K562 (cell line): ENCODE data around the gene FAM174C. TPM values are rescaled to one million over a fixed set of nuclear protein-coding genes. Genes with fewer than 3 reads are reported as not detected.

ENCODE experiments used
- ATAC-seq: fragments of 200-7000 bp; cut with Tn5 transposase; 3 replicates; pipeline ENCODE4 v1.9.1; 2020; ENCODE audit warnings: moderate library complexity
- BruUV-seq: library from RNA; stranded (reverse); fragments of 400-500 nt; replicated peaks from 2 replicates; lab custom pipeline; 2021; lab: Mats Ljungman, UMichigan
- CTCF ChIA-PET: fragments of 300-600 bp; formaldehyde crosslinking; extraction: SDS; loops from one replicate; lab custom pipeline; 2021; ENCODE audit warnings: low intra/inter-chr PET ratio; lab: Yijun Ruan, JAX
- POLR2A ChIA-PET: fragments of 300-600, 350-650 bp; sonication (Branson Sonifier 250); formaldehyde crosslinking; extraction: SDS; loops from one replicate; lab custom pipeline; 2021; ENCODE audit warnings: antibody characterized with exemption, inconsistent platforms; lab: Yijun Ruan, JAX
- DNase-seq, 4 experiments: peaks; one replicate each; pipeline versions ENCODE4 v3.0.0 to v3.0.0-alpha.2; 2011 to 2018; ENCODE audit warnings: low spot score in 3 of 4, mixed read lengths in 3 of 4; ENCODE audit errors: extremely low read depth in 1 of 4
- FAIRE-seq: peaks from 2 replicates; lab custom pipeline; 2011; peaks lifted over from hg19 to GRCh38; lab: Jason Lieb, UNC
- H2AFZ ChIP-seq: 2 replicates; pipeline ENCODE4 v1.6.0; 2011; ENCODE audit warnings: low read depth, low read length, control low read depth, inconsistent platforms
- H3K27ac ChIP-seq: fragments of 200-600 bp; 3 replicates; pipeline ENCODE4 v1.8.0; 2011; ENCODE audit warnings: low read depth, mild to moderate bottlenecking, control low read depth, inconsistent platforms, low read length, moderate library complexity, mixed read lengths; ENCODE audit errors: extremely low read depth
- H3K27me3 ChIP-seq, 2 experiments: fragments of 300-600 bp in 1 of 2; 2 replicates in 1 of 2; 3 replicates in 1 of 2; pipeline versions ENCODE4 v1.6.0 to v1.8.0; 2011; ENCODE audit warnings: inconsistent platforms in 2 of 2, low read length in 2 of 2, mild to moderate bottlenecking in 1 of 2, mixed read lengths in 1 of 2, moderate library complexity in 1 of 2; ENCODE audit not compliant: control insufficient read depth in 2 of 2, insufficient read depth in 2 of 2
- H3K36me3 ChIP-seq: fragments of 300-600 bp; 3 replicates; pipeline ENCODE4 v1.8.0; 2011; ENCODE audit warnings: mild to moderate bottlenecking, low read length, inconsistent platforms; ENCODE audit not compliant: control insufficient read depth, insufficient read depth
- H3K4me1 ChIP-seq, 2 experiments: fragments of 200-600 bp in 1 of 2; replicated peaks in 1 of 2; 2 replicates in 1 of 2; 3 replicates in 1 of 2; pipeline versions ENCODE4 v1.5.1 to v1.8.0; 2011; ENCODE audit warnings: inconsistent platforms in 2 of 2, low read length in 2 of 2, mild to moderate bottlenecking in 1 of 2, mixed read lengths in 1 of 2, moderate library complexity in 1 of 2; ENCODE audit not compliant: control insufficient read depth in 2 of 2, insufficient read depth in 2 of 2
- H3K4me2 ChIP-seq: 2 replicates; pipeline ENCODE4 v1.6.1; 2011; ENCODE audit warnings: low read length, control low read depth, inconsistent platforms, mixed read lengths; ENCODE audit not compliant: insufficient read depth
- H3K4me3 ChIP-seq: fragments of 200-600 bp; sonication (generic), shearing (Covaris generic); 2 replicates; pipeline ENCODE4 v1.5.1; 2016; ENCODE audit warnings: control low read depth, inconsistent platforms
- H3K79me2 ChIP-seq: fragments of 200-600 bp; 3 replicates; pipeline ENCODE4 v1.8.0; 2011; ENCODE audit warnings: low read length, inconsistent platforms; ENCODE audit not compliant: control insufficient read depth, insufficient read depth
- H3K9ac ChIP-seq, 2 experiments: 2 replicates each; pipeline versions ENCODE4 v1.6.0 to v1.6.1; 2011; ENCODE audit warnings: low read depth in 2 of 2, low read length in 2 of 2, control low read depth in 1 of 2, inconsistent platforms in 1 of 2, mild to moderate bottlenecking in 1 of 2, mixed read lengths in 1 of 2; ENCODE audit not compliant: insufficient read depth in 1 of 2
- H3K9me1 ChIP-seq: one replicate; pipeline ENCODE4 v1.6.0; 2011; ENCODE audit warnings: inconsistent platforms, mild to moderate bottlenecking, low read length, moderate library complexity; ENCODE audit not compliant: control insufficient read depth, insufficient read depth
- H3K9me3 ChIP-seq: replicated peaks from 2 replicates; pipeline ENCODE4 v1.5.1; 2011; ENCODE audit warnings: low read depth, low read length, inconsistent platforms; ENCODE audit not compliant: control insufficient read depth, insufficient read depth
- H4K20me1 ChIP-seq: replicated peaks from 2 replicates; pipeline ENCODE4 v1.6.1; 2011; ENCODE audit warnings: low read length, inconsistent platforms, mixed read lengths; ENCODE audit not compliant: control insufficient read depth, insufficient read depth
- BRD9 ChIP-seq: fragments of 450-650 bp; IDR thresholded peaks from 2 replicates; pipeline ENCODE4 v1.6.1; 2018; ENCODE audit warnings: low read depth; ENCODE audit not compliant: partially characterized antibody
- CCNT2 ChIP-seq: IDR thresholded peaks from 2 replicates; pipeline ENCODE4 v1.6.1; 2011; ENCODE audit warnings: borderline replicate concordance, low read depth, mild to moderate bottlenecking, moderate library complexity, mixed read lengths, low read length; ENCODE audit not compliant: insufficient read length; ENCODE audit errors: extremely low read depth
- ESRRA ChIP-seq: fragments of 450-650 bp; IDR thresholded peaks from 2 replicates; pipeline ENCODE4 v1.6.1; 2014; ENCODE audit warnings: low read depth, mild to moderate bottlenecking, moderate library complexity, borderline replicate concordance
- JUN ChIP-seq, 2 experiments: sonication (generic) in 1 of 2; formaldehyde crosslinking in 1 of 2; IDR thresholded peaks; 2 replicates each; pipeline versions ENCODE4 v1.6.1 to v1.8.0; 2012 to 2022; ENCODE audit warnings: borderline replicate concordance in 2 of 2, mild to moderate bottlenecking in 2 of 2, improper control_type of control experiment in 1 of 2, low read depth in 1 of 2, low read length in 1 of 2, missing genetic modification reagents in 1 of 2
- NR0B1 ChIP-seq: fragments of 450-650 bp; IDR thresholded peaks from one replicate; pipeline ENCODE4 v1.6.1; 2018; ENCODE audit warnings: mild to moderate bottlenecking, moderate library complexity; ENCODE audit not compliant: partially characterized antibody
- NUFIP1 ChIP-seq: fragments of 450-650 bp; IDR thresholded peaks from 2 replicates; pipeline ENCODE4 v1.6.1; 2018; ENCODE audit not compliant: partially characterized antibody
- RBM25 ChIP-seq: fragments of 200-400 bp; formaldehyde crosslinking; IDR thresholded peaks from 2 replicates; pipeline ENCODE4 v1.6.1; 2018; ENCODE audit warnings: low read length, low read depth, moderate library complexity; ENCODE audit not compliant: severe bottlenecking
- SIN3A ChIP-seq, 2 experiments: fragments of 150-350 bp in 1 of 2; IDR thresholded peaks; 2 replicates each; pipeline ENCODE4 v1.6.1; 2011 to 2016; ENCODE audit warnings: borderline replicate concordance in 2 of 2, low read depth in 2 of 2, low read length in 2 of 2, mild to moderate bottlenecking in 2 of 2, moderate library complexity in 2 of 2; ENCODE audit not compliant: control insufficient read depth in 1 of 2
- STAG1 ChIP-seq: sonication (generic); formaldehyde crosslinking; IDR thresholded peaks from 2 replicates; pipeline ENCODE4 v1.5.0; 2020; ENCODE audit warnings: missing genetic modification reagents, borderline replicate concordance
- TFAP4 ChIP-seq: sonication (generic); formaldehyde crosslinking; IDR thresholded peaks from 2 replicates; pipeline ENCODE4 v1.8.0; 2022; ENCODE audit warnings: missing genetic modification reagents, mild to moderate bottlenecking, moderate library complexity, borderline replicate concordance
- ZBTB1 ChIP-seq: sonication (generic); formaldehyde crosslinking; IDR thresholded peaks from 2 replicates; pipeline ENCODE4 v1.8.1; 2023; ENCODE audit warnings: missing genetic modification reagents, low read depth, mild to moderate bottlenecking, borderline replicate concordance
- ZNF431 ChIP-seq: sonication (generic); formaldehyde crosslinking; IDR thresholded peaks from 2 replicates; pipeline ENCODE4 v1.8.0; 2022; ENCODE audit warnings: mild to moderate bottlenecking, missing genetic modification reagents
- ZNF79 ChIP-seq: fragments of 250-450 bp; sonication (Bioruptor Pico); IDR thresholded peaks from 2 replicates; pipeline ENCODE4 v1.4.0; 2020; ENCODE audit warnings: low read depth, mild to moderate bottlenecking, moderate library complexity
- WGBS: fragments of 100-300 bp; shearing (Covaris generic); methylation state at CpG from one replicate; pipeline ENCODE4 v1.1.6; 2016; ENCODE audit warnings: low coverage, mixed read lengths; ENCODE audit not compliant: insufficient coverage; ENCODE audit errors: missing lambda C conversion rate; 5-methylcytosine and 5-hydroxymethylcytosine counted together
- in situ Hi-C: fragments of 300-500 bp; cut with MboI; formaldehyde crosslinking; loops from 4 replicates; pipeline ENCODE4 v1.15.0; 2018; ENCODE audit warnings: inconsistent platforms, mixed read lengths
- intact Hi-C: fragments of 100-400 bp; cut with micrococcal nuclease; formaldehyde crosslinking; loops from 2 replicates; pipeline ENCODE4 v1.14.2; 2022
- polyA plus RNA-seq, 8 experiments: library from polyadenylated mRNA; depleted of rRNA in 4 of 8; stranded (reverse) in 5 of 8; unstranded in 3 of 8; fragments of >200 nt; fragmentation: Nextera tagmentation in 2 of 8; fragmentation: Illumina TruSeq in 1 of 8; extraction: Ambion mirVana in 2 of 8; extraction: Trizol in 1 of 8; gene quantifications; 2 replicates each; pipeline versions ENCODE4 v1.2.1 to v1.2.3, GENCODE V29; 2011 to 2014; ENCODE audit warnings: inconsistent platforms in 1 of 8, missing spikeins in 1 of 8
- total RNA-seq, 7 experiments: library from RNA; depleted of rRNA in 6 of 7; stranded (reverse); fragments of >200 nt in 6 of 7; fragmentation: Illumina TruSeq in 2 of 7; extraction: Trizol in 2 of 7; gene quantifications; 2 replicates each; pipeline versions ENCODE4 v1.2.1 to v1.2.3, GENCODE V29; 2011 to 2021; ENCODE audit warnings: low replicate concordance in 1 of 7

The FAM174C gene
- total and polyA plus RNA-seq, 9 of the 15 experiments (the other 6 are each of a cell fraction or from before 2014, with no cell fraction given) = 0.66 to 89.6 (median 20.3) TPM

- peak; percentile 39; the same call in 1 of the 2 replicates for TF ChIP-seq JUN (IDR thresholded peaks at IDR 0.05; ENCODE audit: borderline replicate concordance, low read depth, low read length)
- TF ChIP-seq JUN (CRISPR knock-in tag; IDR thresholded peaks at IDR 0.05; ENCODE audit: borderline replicate concordance) = no peak
Measured at GRCh38 chr19:1243768-1244692, 31.3 kb upstream of the FAM174C start (continued).

GRCh38 chr19:1244693-1245451 lies 30.5 kb upstream of the FAM174C start:
- peaks cover 46% of the 10 kb centered on the region for H3K79me2 ChIP-seq
- H4K20me1 ChIP-seq = 0 out of 2 replicates have a peak, but pooled peaks cover 5% of the 10 kb centered on the region
- ChIA-PET CTCF (interaction anchor here (0.6 to 4.5 kb wide), 2 partner anchors 22 to 127 kb away, joined by 3 to 51 read pairs; no protein-coding TSS in a partner anchor), POLR2A (interaction anchor here (0.8 to 5.6 kb wide), 10 partner anchors 8 to 254 kb away, joined by 3 to 90 read pairs (median 4); partner anchors contain the start of genes CIRBP and NDUFS7)
- ATAC-seq = no peak
- H3K4me1 ChIP-seq = peaks cover 49 to 95% of the 10 kb centered on the region in 2 experiments
- in situ Hi-C loops = loop anchor here (5.0 to 25.0 kb wide), 2 partner anchors 323 to 483 kb away; partner anchors contain the start of gene MISP
- peak overlapping the region; percentile 50 to 98; a peak in 3 of 4 replicates for H3K9ac ChIP-seq
- H2AFZ ChIP-seq = no peak overlapping the region
- intact Hi-C loops = loop anchor here (1.0 to 5.0 kb wide), 2 partner anchors 21 to 383 kb away; no protein-coding TSS in a partner anchor
- peaks cover 42% of the 10 kb centered on the region; the same call in 2 of the 3 replicates for H3K36me3 ChIP-seq
- DNase-seq = no peak
- no peak for FAIRE-seq
- H3K27me3 ChIP-seq = no peaks in the 10 kb centered on the region
- H3K27ac ChIP-seq = peak overlapping the region; percentile 69
- peak overlapping the region; percentile 96 for H3K4me2 ChIP-seq
- H3K9me3 ChIP-seq = no peaks in the 10 kb centered on the region
- 46% methylated on average over 27 of the region's 31 CpGs for WGBS
- peak overlapping the region; percentile 21; the same call in 1 of the 2 replicates for H3K4me3 ChIP-seq
- peaks cover 4% of the 10 kb centered on the region for H3K9me1 ChIP-seq
- no TSS peak for BruUV-seq
- TF ChIP-seq SIN3A (IDR thresholded peaks at IDR 0.05; ENCODE audit: borderline replicate concordance in 2 of 2, control insufficient read depth in 1 of 2, low read depth in 2 of 2, low read length in 2 of 2) (0 out of 4 replicates have a peak, but pooled peaks of 1 of the 2 experiments have one; percentile 1), NR0B1 (no peak), ZBTB1 (CRISPR knock-in tag) (no peak), ZNF79 (CRISPR knock-in tag) (no peak), ZNF431 (no peak), ESRRA (peak; percentile 61; the same call in 1 of the 2 replicates), CCNT2 (peak; percentile 7), TFAP4 (CRISPR knock-in tag) (peak; percentile 11; the same call in 1 of the 2 replicates), RBM25 (no peak), NUFIP1 (no peak), STAG1 (CRISPR knock-in tag) (no peak), BRD9 (peak; percentile 7)
